Inferior parietal cortex (tissue), 1 donor: ENCODE measurements around the gene PDLIM7.
A peak's percentile ranks its signal among the peaks of the same experiment; 100 is the strongest.
"Not testable (repeated sequence)": the region's sequence is repeated elsewhere in the genome, so short reads cannot be mapped to it uniquely, and the experiment has no call there.

Experiments
- DNase-seq: peaks from one replicate; pipeline ENCODE4 v3.0.0-alpha.2; 2016; ENCODE audit errors: extremely low spot score

Gene PDLIM7

GRCh38 chr5:177497292-177498012, at the start of gene PDLIM7:
Gene PDLIM7, minus strand, starts transcription at chr5:177497604. Its CDS starts 1,092 bp downstream, at chr5:177496512.
- DNase-seq, result peak; percentile 81

GRCh38 chr5:177546258-177546741, 48.9 kb upstream of the PDLIM7 start:
- DNase-seq, result peak; percentile 65

GRCh38 chr5:177545487-177546257, 48.3 kb upstream of the PDLIM7 start:
- no peak for DNase-seq

- no peak for DNase-seq
Observed at GRCh38 chr5:177542816-177543465, 45.5 kb upstream of the PDLIM7 start.

GRCh38 chr5:177540438-177540837, 43.0 kb upstream of the PDLIM7 start:
- DNase-seq, result no peak

GRCh38 chr5:177539411-177539810, 42.0 kb upstream of the PDLIM7 start:
- no peak for DNase-seq

GRCh38 chr5:177538876-177539275, 41.5 kb upstream of the PDLIM7 start:
- DNase-seq, result no peak

- DNase-seq, result no peak
Observed at GRCh38 chr5:177537389-177538361, 40.3 kb upstream of the PDLIM7 start.

- no peak for DNase-seq
Observed at GRCh38 chr5:177536386-177536785, 39.0 kb upstream of the PDLIM7 start.

GRCh38 chr5:177535125-177535524, 37.7 kb upstream of the PDLIM7 start:
- DNase-seq, result no peak

- not testable (repeated sequence) for DNase-seq
Observed at GRCh38 chr5:177534433-177534832, 37.0 kb upstream of the PDLIM7 start.

- no peak for DNase-seq
Observed at GRCh38 chr5:177531209-177531940, 34.0 kb upstream of the PDLIM7 start.

- no peak for DNase-seq
Observed at GRCh38 chr5:177530638-177531037, 33.2 kb upstream of the PDLIM7 start.

GRCh38 chr5:177529247-177530203, 32.1 kb upstream of the PDLIM7 start:
- DNase-seq, result no peak

- DNase-seq, result no peak
Observed at GRCh38 chr5:177528631-177529030, 31.2 kb upstream of the PDLIM7 start.

- DNase-seq, result no peak
Observed at GRCh38 chr5:177527595-177527994, 30.2 kb upstream of the PDLIM7 start.

- DNase-seq, result no peak
Observed at GRCh38 chr5:177526791-177527190, 29.4 kb upstream of the PDLIM7 start.

GRCh38 chr5:177526191-177526590, 28.8 kb upstream of the PDLIM7 start:
- DNase-seq, result no peak

GRCh38 chr5:177524941-177525655, 27.7 kb upstream of the PDLIM7 start:
- DNase-seq, result no peak
